OCI-LY3 (cell line): ENCODE measurements around the gene ZSCAN25.

ENCODE experiments used
- H2AFZ ChIP-seq: fragments of 200-600, 300-600 bp; shearing (Covaris generic); 2 replicates; pipeline ENCODE4 v1.6.0; 2014; ENCODE audit warnings: antibody characterized with exemption, low read depth, low read length
- H3K27ac ChIP-seq: fragments of 200-600, 300-600 bp; sonication (generic); 2 replicates; pipeline ENCODE4 v1.5.1; 2014; ENCODE audit warnings: mild to moderate bottlenecking, low read length, moderate library complexity, mixed read lengths
- H3K27me3 ChIP-seq: fragments of 200-600, 300-600 bp; sonication (generic); 2 replicates; pipeline ENCODE4 v1.6.1; 2014; ENCODE audit warnings: low read depth, low read length, mixed read lengths
- H3K36me3 ChIP-seq: fragments of 200-600, 300-600 bp; sonication (generic); replicated peaks from 2 replicates; pipeline ENCODE3; 2014; ENCODE audit warnings: low read depth, low read length, mixed read lengths
- H3K4me1 ChIP-seq: fragments of 300-600, 200-600 bp; sonication (generic); 2 replicates; pipeline ENCODE4 v1.6.1; 2014; ENCODE audit warnings: low read length, mixed read lengths
- H3K4me2 ChIP-seq: fragments of 200-600, 300-600 bp; sonication (generic); 2 replicates; pipeline ENCODE4 v1.6.1; 2014; ENCODE audit warnings: low read length, mixed read lengths
- H3K4me3 ChIP-seq: fragments of 300-600, 200-600 bp; sonication (generic); 2 replicates; pipeline ENCODE4 v1.5.1; 2014; ENCODE audit warnings: antibody characterized with exemption, mild to moderate bottlenecking, low read length, moderate library complexity
- H3K79me2 ChIP-seq: fragments of 300-600, 200-600 bp; shearing (Covaris generic); 2 replicates; pipeline ENCODE4 v1.6.1; 2014; ENCODE audit warnings: mild to moderate bottlenecking, low read length, mixed read lengths
- H3K9ac ChIP-seq: fragments of 300-600, 200-600 bp; shearing (Covaris generic); 2 replicates; pipeline ENCODE4 v1.6.0; 2014; ENCODE audit warnings: mild to moderate bottlenecking, low read length, moderate library complexity
- H3K9me3 ChIP-seq: fragments of 200-600, 300-600 bp; shearing (Covaris generic); 2 replicates; pipeline ENCODE4 v1.6.1; 2014; ENCODE audit warnings: low read length, mixed read lengths; ENCODE audit not compliant: insufficient read depth
- H4K20me1 ChIP-seq: fragments of 200-600, 300-600 bp; sonication (generic); 2 replicates; pipeline ENCODE4 v1.6.1; 2016; ENCODE audit warnings: low read length, mixed read lengths; ENCODE audit not compliant: insufficient read depth
- CTCF ChIP-seq: fragments of 200-600, 300-600 bp; sonication (generic); IDR thresholded peaks from 2 replicates; pipeline ENCODE4 v1.5.1; 2014; ENCODE audit warnings: antibody characterized with exemption, low read length, low read depth
- EZH2phosphoT487 ChIP-seq: fragments of 200-600 bp; shearing (Covaris generic); IDR thresholded peaks from 2 replicates; pipeline ENCODE4 v1.6.1; 2018; ENCODE audit warnings: antibody characterized with exemption, mixed run types, low read depth

The ZSCAN25 gene

DNA sequence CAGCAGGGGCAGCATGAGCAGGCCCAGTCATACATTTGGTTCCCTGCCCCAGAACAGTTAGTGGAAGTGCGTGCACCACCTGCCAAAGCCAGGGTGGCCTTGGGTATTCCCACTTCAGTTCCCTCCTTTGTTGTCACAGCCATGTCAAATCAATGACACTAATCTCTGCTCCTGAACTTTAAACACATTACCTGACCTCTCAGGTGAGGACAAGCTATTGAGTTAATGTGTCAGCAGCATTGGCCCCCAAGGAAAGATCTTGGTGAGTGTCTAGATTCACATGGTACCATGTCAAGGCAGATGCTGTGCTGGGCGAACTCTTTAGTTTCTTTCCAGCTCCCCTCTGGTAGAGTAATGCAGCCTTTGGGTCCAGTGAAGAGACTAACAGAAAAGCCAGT lies 60.9 kb downstream of the ZSCAN25 start:
- H3K9me3 ChIP-seq = no peaks in the 10 kb centered on the region
- no peaks in the 10 kb centered on the region for H4K20me1 ChIP-seq
- H3K79me2 ChIP-seq = no peaks in the 10 kb centered on the region
- no peaks in the 10 kb centered on the region for H3K4me1 ChIP-seq
- no peaks in the 10 kb centered on the region for H3K27me3 ChIP-seq
- H3K36me3 ChIP-seq = no peaks in the 10 kb centered on the region
- no peak overlapping the region for H3K27ac ChIP-seq
- H2AFZ ChIP-seq = no peak overlapping the region
- no peak overlapping the region for H3K9ac ChIP-seq
- TF ChIP-seq EZH2phosphoT487 (no peak), CTCF (no peak)
- no peak overlapping the region for H3K4me2 ChIP-seq
- no peak overlapping the region for H3K4me3 ChIP-seq

DNA sequence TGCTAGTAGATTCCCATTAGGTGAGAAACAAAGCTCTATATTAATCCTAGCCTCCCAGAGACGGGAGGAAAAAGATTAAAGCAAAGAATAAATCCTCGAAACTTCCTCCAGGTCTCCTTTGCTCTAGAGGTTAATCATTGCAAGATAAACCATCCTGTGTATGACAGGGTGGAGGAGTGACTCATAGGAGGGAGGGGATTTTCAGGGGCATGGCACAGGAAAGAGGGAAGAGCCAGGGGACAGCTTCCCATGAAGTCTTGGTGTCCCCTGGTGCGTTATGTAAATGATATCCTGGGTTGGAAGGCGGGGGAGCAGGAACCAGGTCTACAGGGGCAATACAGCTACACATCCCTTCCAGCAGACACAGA lies 62.3 kb downstream of the ZSCAN25 start:
- Histone ChIP-seq H3K4me2 (no peak overlapping the region), H3K9me3 (no peaks in the 10 kb centered on the region), H2AFZ (no peak overlapping the region), H3K4me3 (no peak overlapping the region), H3K79me2 (no peaks in the 10 kb centered on the region), H3K9ac (no peak overlapping the region), H3K36me3 (no peaks in the 10 kb centered on the region), H3K27me3 (no peaks in the 10 kb centered on the region), H3K27ac (no peak overlapping the region), H4K20me1 (no peaks in the 10 kb centered on the region), H3K4me1 (no peaks in the 10 kb centered on the region)
- TF ChIP-seq EZH2phosphoT487 (no peak), CTCF (no peak)

DNA sequence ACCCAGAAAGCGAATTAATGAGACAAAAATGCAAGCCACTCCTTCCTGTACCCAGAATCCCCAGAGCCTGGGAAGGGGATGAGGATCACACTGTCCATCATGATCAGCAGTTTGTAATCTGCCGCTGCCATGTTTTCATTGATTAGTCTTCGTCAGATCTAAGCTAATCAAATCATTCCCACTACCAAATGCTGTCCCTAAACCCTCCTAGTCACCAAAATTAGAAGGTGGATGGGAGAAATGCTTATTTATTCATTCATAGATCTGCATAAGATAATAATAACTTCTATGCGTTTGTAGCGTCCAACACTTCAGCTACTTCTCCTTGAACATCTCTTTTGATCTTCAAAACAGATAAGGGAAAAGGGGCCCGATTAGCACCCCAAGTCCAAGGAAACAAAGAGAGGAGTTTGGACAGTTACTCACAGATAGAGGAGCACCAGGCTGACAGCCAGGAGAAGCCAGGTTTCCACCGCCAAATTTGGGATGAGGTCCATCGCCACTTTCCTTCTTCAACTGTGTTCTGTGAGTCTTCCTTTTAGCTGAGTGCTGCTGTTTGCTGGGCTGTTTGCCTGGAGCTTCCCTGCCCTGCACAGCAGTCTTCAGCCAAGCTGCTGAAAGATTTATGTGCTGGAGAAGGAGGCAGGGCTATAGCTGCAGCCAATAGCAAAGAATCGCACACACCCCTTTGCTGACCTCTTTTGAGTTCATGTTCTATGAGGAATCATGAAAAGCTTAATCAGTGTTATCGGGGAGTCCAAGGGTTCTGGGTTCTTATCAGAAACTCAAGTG lies 62.9 kb downstream of the ZSCAN25 start, which contains the start of gene CYP3A5:
Gene CYP3A5 (minus strand): TSS at position 597 of the 792 bp plus-strand sequence. CDS start 100 bp downstream, at position 497.
- Histone ChIP-seq H3K79me2 (no peaks in the 10 kb centered on the region), H3K4me3 (no peak within 1 kb of the TSS), H3K27me3 (no peaks in the 10 kb centered on the region), H3K27ac (no peak within 1 kb of the TSS), H3K4me1 (no peaks in the 10 kb centered on the region), H3K36me3 (no peaks in the 10 kb centered on the region), H2AFZ (no peak within 1 kb of the TSS), H4K20me1 (no peaks in the 10 kb centered on the region), H3K4me2 (no peak within 1 kb of the TSS), H3K9ac (no peak within 1 kb of the TSS), H3K9me3 (no peaks in the 10 kb centered on the region)
- TF ChIP-seq CTCF (no peak), EZH2phosphoT487 (no peak)
